WTC11 (cell line): Measurements from ENCODE around the gene RPTOR. TPM values are rescaled to one million over a fixed set of nuclear protein-coding genes. Genes with fewer than 3 reads are reported as not detected.

Source experiments
- ATAC-seq: fragments of 200-7000 bp; cut with Tn5 transposase; 2 replicates; pipeline ENCODE4 v1.10.0; 2021; ENCODE audit warnings: mild to moderate bottlenecking, moderate library complexity
- CTCF ChIA-PET: fragments of 300-600 bp; sonication (Branson Sonifier 250); formaldehyde crosslinking; loops from one replicate; lab custom pipeline; 2021; ENCODE audit warnings: antibody characterized with exemption; lab: Charles Lee
- POLR2A ChIA-PET: fragments of 350-600 bp; sonication (Branson Sonifier 250); formaldehyde crosslinking; loops from one replicate; lab custom pipeline; 2021; ENCODE audit warnings: antibody characterized with exemption; lab: Charles Lee
- DNase-seq: peaks from one replicate; pipeline ENCODE4 v3.0.0; 2021; ENCODE audit warnings: low spot score
- H3K27ac Mint-ChIP-seq: 2 replicates; pipeline ENCODE4 v1.8.0; 2021; ENCODE audit warnings: mixed read lengths
- H3K27me3 Mint-ChIP-seq: 2 replicates; pipeline ENCODE4 v1.8.0; 2021; ENCODE audit warnings: low read depth, mild to moderate bottlenecking, moderate library complexity, mixed read lengths
- H3K36me3 Mint-ChIP-seq: 2 replicates; pipeline ENCODE4 v1.8.0; 2021; ENCODE audit warnings: mixed read lengths
- H3K4me1 Mint-ChIP-seq: 2 replicates; pipeline ENCODE4 v1.8.0; 2022; ENCODE audit warnings: mixed read lengths
- H3K4me3 Mint-ChIP-seq: 2 replicates; pipeline ENCODE4 v1.8.0; 2021; ENCODE audit warnings: mild to moderate bottlenecking, moderate library complexity, mixed read lengths
- H3K9me3 Mint-ChIP-seq: 2 replicates; pipeline ENCODE4 v1.8.0; 2021; ENCODE audit warnings: mixed read lengths
- ATF1 ChIP-seq: sonication (generic); formaldehyde crosslinking; IDR thresholded peaks from 2 replicates; pipeline ENCODE4 v1.8.1; 2023; ENCODE audit warnings: mild to moderate bottlenecking, moderate library complexity, missing genetic modification reagents
- EMX1 ChIP-seq: fragments of 250-450 bp; sonication (Bioruptor Pico); IDR thresholded peaks from 2 replicates; pipeline ENCODE4 v1.8.0; 2021; ENCODE audit warnings: mild to moderate bottlenecking
- ESRRA ChIP-seq: sonication (generic); formaldehyde crosslinking; IDR thresholded peaks from 2 replicates; pipeline ENCODE4 v1.8.1; 2022; ENCODE audit warnings: mild to moderate bottlenecking, missing genetic modification reagents, borderline replicate concordance
- FOXK1 ChIP-seq: sonication (generic); formaldehyde crosslinking; IDR thresholded peaks from 2 replicates; pipeline ENCODE4 v1.8.0; 2022; ENCODE audit warnings: mild to moderate bottlenecking, moderate library complexity, missing genetic modification reagents
- FOXP1 ChIP-seq: sonication (generic); formaldehyde crosslinking; IDR thresholded peaks from 2 replicates; pipeline ENCODE4 v1.8.0; 2022; ENCODE audit warnings: missing genetic modification reagents, mild to moderate bottlenecking, moderate library complexity, borderline replicate concordance
- GTF2I ChIP-seq: fragments of 250-450 bp; sonication (Bioruptor Pico); conservative IDR thresholded peaks from 2 replicates; pipeline ENCODE4 v1.4.0; 2021; ENCODE audit warnings: mild to moderate bottlenecking
- NFATC4 ChIP-seq: fragments of 250-450 bp; sonication (Bioruptor Pico); IDR thresholded peaks from 2 replicates; pipeline ENCODE4 v1.9.0; 2021; ENCODE audit warnings: mild to moderate bottlenecking
- NFYB ChIP-seq: sonication (generic); formaldehyde crosslinking; conservative IDR thresholded peaks from 2 replicates; pipeline ENCODE4 v1.8.0; 2022; ENCODE audit warnings: low read depth, missing genetic modification reagents
- NR1H2 ChIP-seq: sonication (generic); formaldehyde crosslinking; IDR thresholded peaks from 2 replicates; pipeline ENCODE4 v1.9.0; 2021; ENCODE audit warnings: mild to moderate bottlenecking, moderate library complexity, missing genetic modification reagents
- NR3C1 ChIP-seq: sonication (generic); formaldehyde crosslinking; conservative IDR thresholded peaks from 2 replicates; pipeline ENCODE4 v1.8.1; 2023; ENCODE audit warnings: low read depth, mild to moderate bottlenecking, missing genetic modification reagents
- RORB ChIP-seq: fragments of 250-450 bp; sonication (Bioruptor Pico); IDR thresholded peaks from 2 replicates; pipeline ENCODE4 v1.9.0; 2021; ENCODE audit warnings: mild to moderate bottlenecking
- SMAD3 ChIP-seq: sonication (generic); formaldehyde crosslinking; IDR thresholded peaks from 2 replicates; pipeline ENCODE4 v1.8.0; 2022; ENCODE audit warnings: missing genetic modification reagents, mild to moderate bottlenecking, borderline replicate concordance
- SP1 ChIP-seq: sonication (generic); formaldehyde crosslinking; conservative IDR thresholded peaks from 2 replicates; pipeline ENCODE4 v1.8.1; 2022; ENCODE audit warnings: missing genetic modification reagents
- ZBTB21 ChIP-seq: sonication (generic); formaldehyde crosslinking; IDR thresholded peaks from 2 replicates; pipeline ENCODE4 v1.8.1; 2023; ENCODE audit warnings: mild to moderate bottlenecking, missing genetic modification reagents, borderline replicate concordance
- ZNF396 ChIP-seq: fragments of 250-450 bp; sonication (Bioruptor Pico); IDR thresholded peaks from 2 replicates; pipeline ENCODE4 v1.8.0; 2021; ENCODE audit warnings: mild to moderate bottlenecking, moderate library complexity, borderline replicate concordance
- ZNF671 ChIP-seq: fragments of 250-450 bp; sonication (Bioruptor Pico); IDR thresholded peaks from 2 replicates; pipeline ENCODE4 v1.8.0; 2021; ENCODE audit warnings: mild to moderate bottlenecking
- total RNA-seq: library from RNA; stranded (reverse); gene quantifications from 3 replicates; pipeline ENCODE4 v1.2.3, GENCODE V29; 2021
- TF ChIP-seq, protein P1 (sequence below): fragments of 250-450 bp; sonication (Bioruptor Pico); IDR thresholded peaks from 2 replicates; pipeline ENCODE4 v1.9.0; 2021; ENCODE audit warnings: mild to moderate bottlenecking
- TF ChIP-seq, protein P2 (sequence below): sonication (generic); formaldehyde crosslinking; IDR thresholded peaks from 2 replicates; pipeline ENCODE4 v1.8.0; 2022; ENCODE audit warnings: mild to moderate bottlenecking, missing genetic modification reagents
- TF ChIP-seq, protein P3 (sequence below): sonication (generic); formaldehyde crosslinking; IDR thresholded peaks from 2 replicates; pipeline ENCODE4 v1.8.1; 2023; ENCODE audit warnings: mild to moderate bottlenecking, missing genetic modification reagents
- TF ChIP-seq, protein P4 (sequence below): sonication (generic); formaldehyde crosslinking; IDR thresholded peaks from 2 replicates; pipeline ENCODE4 v1.8.1; 2022; ENCODE audit warnings: low read depth, mild to moderate bottlenecking, moderate library complexity, missing genetic modification reagents, borderline replicate concordance

RPTOR gene
- total RNA-seq, 1 experiment from 2014 or later = 41.0 TPM

DNA sequence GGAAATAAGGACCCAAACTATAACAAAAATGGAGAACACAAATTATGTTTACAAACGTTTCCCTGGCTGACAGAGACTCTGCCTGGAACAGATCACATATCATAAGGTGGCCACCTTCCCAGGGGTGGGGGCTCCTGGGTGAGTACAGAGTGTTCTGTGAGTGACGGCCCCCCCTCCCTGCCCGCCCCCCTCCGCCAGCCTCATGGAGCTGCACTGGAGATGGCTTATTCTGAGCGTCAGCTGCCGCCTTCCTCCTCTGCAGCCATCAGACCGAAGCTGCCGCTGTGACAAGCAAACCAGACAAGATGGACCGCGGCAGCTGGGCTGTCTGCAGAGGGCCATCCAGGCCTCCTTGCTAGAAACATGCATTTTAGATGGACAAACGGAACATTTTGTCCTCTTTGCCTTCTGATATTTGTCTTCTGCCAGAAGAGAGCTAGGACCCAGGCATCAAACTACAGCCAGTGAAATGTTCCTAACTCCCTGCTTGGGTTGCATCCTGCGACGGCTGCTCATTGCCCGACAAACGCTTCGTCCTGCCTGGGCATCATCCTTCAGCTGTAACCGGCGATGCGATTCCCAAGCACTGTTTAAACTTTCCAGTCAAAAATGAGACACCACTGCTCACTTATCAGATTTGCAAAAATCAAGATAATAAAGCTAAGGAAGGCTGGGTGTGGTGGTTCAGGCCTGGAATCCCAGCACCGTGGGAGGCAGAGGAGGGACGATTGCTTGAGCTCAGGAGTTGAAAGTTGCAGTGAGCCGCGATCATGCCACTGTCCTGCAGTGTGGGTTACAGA is 15.3 kb upstream of the RPTOR start:
- POLR2A ChIA-PET = no interaction called here
- no peaks in the 10 kb centered on the region for H3K27me3 Mint-ChIP-seq
- H3K4me1 Mint-ChIP-seq = peaks cover 18% of the 10 kb centered on the region
- DNase-seq = no peak
- CTCF ChIA-PET = interaction anchor here (0.6 to 1.2 kb wide), 3 partner anchors 102 to 701 kb away, joined by 3 to 4 read pairs (median 3); no protein-coding TSS in a partner anchor
- H3K27ac Mint-ChIP-seq = no peak overlapping the region
- no peaks in the 10 kb centered on the region for H3K9me3 Mint-ChIP-seq
- ATAC-seq = no peak
- TF ChIP-seq SP1 (no peak), FOXP1 (CRISPR knock-in tag) (no peak), NFYB (CRISPR knock-in tag) (no peak), GTF2I (CRISPR knock-in tag) (no peak), RORB (CRISPR knock-in tag) (no peak), FOXK1 (CRISPR knock-in tag) (no peak), NFATC4 (CRISPR knock-in tag) (no peak), ATF1 (no peak), EMX1 (no peak), NR3C1 (CRISPR knock-in tag) (no peak), SMAD3 (CRISPR knock-in tag) (no peak), ZBTB21 (CRISPR knock-in tag) (no peak), ESRRA (no peak), ZNF396 (no peak)
- TF ChIP-seq, protein P1, sequence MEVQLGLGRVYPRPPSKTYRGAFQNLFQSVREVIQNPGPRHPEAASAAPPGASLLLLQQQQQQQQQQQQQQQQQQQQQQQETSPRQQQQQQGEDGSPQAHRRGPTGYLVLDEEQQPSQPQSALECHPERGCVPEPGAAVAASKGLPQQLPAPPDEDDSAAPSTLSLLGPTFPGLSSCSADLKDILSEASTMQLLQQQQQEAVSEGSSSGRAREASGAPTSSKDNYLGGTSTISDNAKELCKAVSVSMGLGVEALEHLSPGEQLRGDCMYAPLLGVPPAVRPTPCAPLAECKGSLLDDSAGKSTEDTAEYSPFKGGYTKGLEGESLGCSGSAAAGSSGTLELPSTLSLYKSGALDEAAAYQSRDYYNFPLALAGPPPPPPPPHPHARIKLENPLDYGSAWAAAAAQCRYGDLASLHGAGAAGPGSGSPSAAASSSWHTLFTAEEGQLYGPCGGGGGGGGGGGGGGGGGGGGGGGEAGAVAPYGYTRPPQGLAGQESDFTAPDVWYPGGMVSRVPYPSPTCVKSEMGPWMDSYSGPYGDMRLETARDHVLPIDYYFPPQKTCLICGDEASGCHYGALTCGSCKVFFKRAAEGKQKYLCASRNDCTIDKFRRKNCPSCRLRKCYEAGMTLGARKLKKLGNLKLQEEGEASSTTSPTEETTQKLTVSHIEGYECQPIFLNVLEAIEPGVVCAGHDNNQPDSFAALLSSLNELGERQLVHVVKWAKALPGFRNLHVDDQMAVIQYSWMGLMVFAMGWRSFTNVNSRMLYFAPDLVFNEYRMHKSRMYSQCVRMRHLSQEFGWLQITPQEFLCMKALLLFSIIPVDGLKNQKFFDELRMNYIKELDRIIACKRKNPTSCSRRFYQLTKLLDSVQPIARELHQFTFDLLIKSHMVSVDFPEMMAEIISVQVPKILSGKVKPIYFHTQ (CRISPR knock-in tag) = no peak
- TF ChIP-seq, protein P2, sequence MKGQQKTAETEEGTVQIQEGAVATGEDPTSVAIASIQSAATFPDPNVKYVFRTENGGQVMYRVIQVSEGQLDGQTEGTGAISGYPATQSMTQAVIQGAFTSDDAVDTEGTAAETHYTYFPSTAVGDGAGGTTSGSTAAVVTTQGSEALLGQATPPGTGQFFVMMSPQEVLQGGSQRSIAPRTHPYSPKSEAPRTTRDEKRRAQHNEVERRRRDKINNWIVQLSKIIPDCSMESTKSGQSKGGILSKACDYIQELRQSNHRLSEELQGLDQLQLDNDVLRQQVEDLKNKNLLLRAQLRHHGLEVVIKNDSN (CRISPR knock-in tag) = no peak
- TF ChIP-seq, all 79 proteins: peak for 0
- H3K4me3 Mint-ChIP-seq = no peak overlapping the region
- no peaks in the 10 kb centered on the region for H3K36me3 Mint-ChIP-seq

GRCh38 chr17:80529904-80530292 is 14.7 kb upstream of the RPTOR start:
- Mint-ChIP-seq H3K36me3 (no peaks in the 10 kb centered on the region), H3K4me3 (no peak overlapping the region)
- no peak for ATAC-seq
- TF ChIP-seq, protein P3, sequence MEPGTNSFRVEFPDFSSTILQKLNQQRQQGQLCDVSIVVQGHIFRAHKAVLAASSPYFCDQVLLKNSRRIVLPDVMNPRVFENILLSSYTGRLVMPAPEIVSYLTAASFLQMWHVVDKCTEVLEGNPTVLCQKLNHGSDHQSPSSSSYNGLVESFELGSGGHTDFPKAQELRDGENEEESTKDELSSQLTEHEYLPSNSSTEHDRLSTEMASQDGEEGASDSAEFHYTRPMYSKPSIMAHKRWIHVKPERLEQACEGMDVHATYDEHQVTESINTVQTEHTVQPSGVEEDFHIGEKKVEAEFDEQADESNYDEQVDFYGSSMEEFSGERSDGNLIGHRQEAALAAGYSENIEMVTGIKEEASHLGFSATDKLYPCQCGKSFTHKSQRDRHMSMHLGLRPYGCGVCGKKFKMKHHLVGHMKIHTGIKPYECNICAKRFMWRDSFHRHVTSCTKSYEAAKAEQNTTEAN (CRISPR knock-in tag) = no peak
- TF ChIP-seq ZNF671 (CRISPR knock-in tag) (no peak), NR1H2 (CRISPR knock-in tag) (no peak)
- TF ChIP-seq, protein P4, sequence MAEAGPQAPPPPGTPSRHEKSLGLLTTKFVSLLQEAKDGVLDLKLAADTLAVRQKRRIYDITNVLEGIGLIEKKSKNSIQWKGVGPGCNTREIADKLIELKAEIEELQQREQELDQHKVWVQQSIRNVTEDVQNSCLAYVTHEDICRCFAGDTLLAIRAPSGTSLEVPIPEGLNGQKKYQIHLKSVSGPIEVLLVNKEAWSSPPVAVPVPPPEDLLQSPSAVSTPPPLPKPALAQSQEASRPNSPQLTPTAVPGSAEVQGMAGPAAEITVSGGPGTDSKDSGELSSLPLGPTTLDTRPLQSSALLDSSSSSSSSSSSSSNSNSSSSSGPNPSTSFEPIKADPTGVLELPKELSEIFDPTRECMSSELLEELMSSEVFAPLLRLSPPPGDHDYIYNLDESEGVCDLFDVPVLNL (CRISPR knock-in tag) = no peak
- TF ChIP-seq, all 79 proteins: peak for 0
- no peak for DNase-seq
- ChIA-PET CTCF (interaction anchor here (0.8 kb wide), 1 partner anchor 103 kb away, joined by 3 read pairs; no protein-coding TSS in a partner anchor), POLR2A (no interaction called here)
- Mint-ChIP-seq H3K27me3 (no peaks in the 10 kb centered on the region), H3K9me3 (no peaks in the 10 kb centered on the region), H3K4me1 (peaks cover 18% of the 10 kb centered on the region), H3K27ac (no peak overlapping the region)
